ENCODE measurements around the gene SLC7A9. TPM values are rescaled to one million over a fixed set of nuclear protein-coding genes. Genes with fewer than 3 reads are reported as not detected.

Gene SLC7A9
- total RNA-seq, 2 experiments from 2014 or later, result not detected

GRCh38 chr19:32881766-32882165 lies 12.2 kb upstream of the SLC7A9 start:
- H3K36me3 Mint-ChIP-seq (ENCODE audit: low read depth), result no peaks in the 10 kb centered on the region
- H3K27ac Mint-ChIP-seq, result no peak overlapping the region
- POLR2A ChIA-PET, result no interaction called here
- intact Hi-C loops (cut with micrococcal nuclease), result no loop called here
- H3K27me3 Mint-ChIP-seq, result no peaks in the 10 kb centered on the region
- no peak overlapping the region for H3K4me3 Mint-ChIP-seq
- CTCF ChIA-PET, result no interaction called here
- DNase-seq (no peak), ATAC-seq (no peak)
- no peak for TF ChIP-seq CTCF (IDR thresholded peaks at IDR 0.05)
- H3K4me1 Mint-ChIP-seq (ENCODE audit: low read depth), result no peaks in the 10 kb centered on the region
- H3K9me3 Mint-ChIP-seq, result no peaks in the 10 kb centered on the region

- H3K4me1 Mint-ChIP-seq (ENCODE audit: low read depth), result no peaks in the 10 kb centered on the region
- intact Hi-C loops (cut with micrococcal nuclease), result no loop called here
- H3K36me3 Mint-ChIP-seq (ENCODE audit: low read depth), result no peaks in the 10 kb centered on the region
- CTCF ChIA-PET, result no interaction called here
- DNase-seq, result no peak
- no peaks in the 10 kb centered on the region for H3K9me3 Mint-ChIP-seq
- H3K27me3 Mint-ChIP-seq, result no peaks in the 10 kb centered on the region
- H3K27ac Mint-ChIP-seq, result no peak overlapping the region
- TF ChIP-seq CTCF (IDR thresholded peaks at IDR 0.05), result no peak
- ATAC-seq, result no peak
- POLR2A ChIA-PET, result no interaction called here
- no peak overlapping the region for H3K4me3 Mint-ChIP-seq
These were observed 11.1 kb upstream of the SLC7A9 start for GRCh38 chr19:32880622-32881021.

GRCh38 chr19:32879741-32880140 lies 10.2 kb upstream of the SLC7A9 start:
- intact Hi-C loops (cut with micrococcal nuclease), result no loop called here
- ATAC-seq (no peak), DNase-seq (no peak)
- TF ChIP-seq CTCF (IDR thresholded peaks at IDR 0.05), result no peak
- Mint-ChIP-seq H3K9me3 (no peaks in the 10 kb centered on the region), H3K27ac (no peak overlapping the region), H3K27me3 (no peaks in the 10 kb centered on the region), H3K4me3 (no peak overlapping the region), H3K4me1 (ENCODE audit: low read depth) (no peaks in the 10 kb centered on the region), H3K36me3 (ENCODE audit: low read depth) (no peaks in the 10 kb centered on the region)
- ChIA-PET CTCF (no interaction called here), POLR2A (no interaction called here)

GRCh38 chr19:32878988-32879387 lies 9.4 kb upstream of the SLC7A9 start:
- ChIA-PET CTCF (no interaction called here), POLR2A (no interaction called here)
- Mint-ChIP-seq H3K36me3 (ENCODE audit: low read depth) (no peaks in the 10 kb centered on the region), H3K27ac (no peak overlapping the region), H3K4me3 (no peak overlapping the region), H3K27me3 (no peaks in the 10 kb centered on the region), H3K9me3 (no peaks in the 10 kb centered on the region), H3K4me1 (ENCODE audit: low read depth) (no peaks in the 10 kb centered on the region)
- intact Hi-C loops (cut with micrococcal nuclease), result no loop called here
- ATAC-seq, result no peak
- DNase-seq, result no peak
- TF ChIP-seq CTCF (IDR thresholded peaks at IDR 0.05), result no peak

GRCh38 chr19:32877977-32878745 lies 8.6 kb upstream of the SLC7A9 start:
- intact Hi-C loops (cut with micrococcal nuclease), result no loop called here
- ChIA-PET CTCF (no interaction called here), POLR2A (no interaction called here)
- no peaks in the 10 kb centered on the region for H3K9me3 Mint-ChIP-seq
- TF ChIP-seq CTCF (IDR thresholded peaks at IDR 0.05), result no peak
- no peaks in the 10 kb centered on the region for H3K4me1 Mint-ChIP-seq (ENCODE audit: low read depth)
- H3K27me3 Mint-ChIP-seq, result no peaks in the 10 kb centered on the region
- no peak for ATAC-seq
- no peak for DNase-seq
- H3K27ac Mint-ChIP-seq, result no peak overlapping the region
- H3K4me3 Mint-ChIP-seq, result no peak overlapping the region
- H3K36me3 Mint-ChIP-seq (ENCODE audit: low read depth), result no peaks in the 10 kb centered on the region
